Right renal cortex interstitium (tissue), 3 donors: ENCODE data around the gene PRKAR1B. TPM values are rescaled to one million over a fixed set of nuclear protein-coding genes. Genes with fewer than 3 reads are reported as not detected.
"Not testable (repeated sequence)": the region's sequence is repeated elsewhere in the genome, so short reads cannot be mapped to it uniquely, and the experiment has no call there.

Source experiments
- DNase-seq, 3 donors: peaks; one replicate each; pipeline ENCODE4 v3.0.0-alpha.2; 2013; ENCODE audit warnings: low read depth in 3 of 3, low spot score in 2 of 3
- polyA plus RNA-seq, 3 donors: library from polyadenylated mRNA; unstranded; fragments of 120-200 nt; gene quantifications; one replicate each; pipeline ENCODE4 v1.2.1, GENCODE V29; 2013; ENCODE audit not compliant: insufficient read length in 3 of 3

Gene PRKAR1B
- polyA plus RNA-seq, 3 donors = 34.9 to 40.7 (median 38.4) TPM

DNA sequence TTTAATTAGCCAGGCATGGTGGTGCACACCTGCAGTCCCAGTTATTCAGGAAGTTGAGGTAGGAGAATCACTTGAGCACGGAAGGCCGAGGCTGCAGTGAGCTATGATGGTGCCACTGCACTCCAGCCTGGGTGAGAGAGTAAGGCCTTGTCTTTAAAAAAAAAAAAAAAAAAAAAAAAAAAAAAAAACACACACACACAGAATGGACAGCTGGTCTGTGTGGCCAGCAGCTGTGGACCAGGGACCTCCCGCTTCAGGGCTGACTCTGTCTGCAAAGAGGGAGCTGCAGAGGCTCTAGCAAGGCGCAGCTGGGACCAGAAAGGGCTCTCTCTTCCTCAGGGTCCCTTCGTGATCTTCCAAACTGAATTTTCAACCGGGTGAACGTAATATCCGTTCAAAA lies 54.2 kb downstream of the PRKAR1B start:
- DNase-seq = no peak

DNA sequence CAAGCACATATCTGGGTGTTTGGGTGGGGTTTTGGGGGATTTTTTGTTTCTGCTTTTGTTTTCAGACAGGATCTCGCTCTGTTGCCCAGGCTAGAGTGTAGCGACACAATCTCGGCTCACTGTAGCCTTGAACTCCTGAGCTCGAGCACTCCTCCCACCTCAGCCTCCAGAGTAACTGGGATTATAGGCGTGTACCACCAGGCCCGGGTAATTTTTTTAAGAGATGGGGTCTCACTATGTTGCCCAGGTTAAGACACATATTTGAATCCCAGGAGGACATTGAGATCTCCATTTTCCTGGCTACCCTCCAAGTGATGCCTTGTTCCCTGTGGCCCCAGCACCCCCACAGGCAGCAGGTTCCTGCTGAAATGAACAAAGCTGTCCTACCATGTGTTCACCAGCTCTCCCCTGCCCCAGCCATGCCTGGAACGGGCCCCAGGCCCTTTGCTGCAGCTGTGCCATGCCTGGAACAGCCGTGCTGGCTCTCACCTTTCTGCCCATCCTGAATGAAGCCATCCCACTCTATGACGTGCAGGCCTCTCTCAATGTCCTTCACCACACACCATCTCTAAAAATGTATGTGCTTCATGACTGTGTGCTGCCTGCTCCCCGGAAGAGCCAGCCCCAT lies 55.6 kb downstream of the PRKAR1B start:
- DNase-seq = no peak

DNA sequence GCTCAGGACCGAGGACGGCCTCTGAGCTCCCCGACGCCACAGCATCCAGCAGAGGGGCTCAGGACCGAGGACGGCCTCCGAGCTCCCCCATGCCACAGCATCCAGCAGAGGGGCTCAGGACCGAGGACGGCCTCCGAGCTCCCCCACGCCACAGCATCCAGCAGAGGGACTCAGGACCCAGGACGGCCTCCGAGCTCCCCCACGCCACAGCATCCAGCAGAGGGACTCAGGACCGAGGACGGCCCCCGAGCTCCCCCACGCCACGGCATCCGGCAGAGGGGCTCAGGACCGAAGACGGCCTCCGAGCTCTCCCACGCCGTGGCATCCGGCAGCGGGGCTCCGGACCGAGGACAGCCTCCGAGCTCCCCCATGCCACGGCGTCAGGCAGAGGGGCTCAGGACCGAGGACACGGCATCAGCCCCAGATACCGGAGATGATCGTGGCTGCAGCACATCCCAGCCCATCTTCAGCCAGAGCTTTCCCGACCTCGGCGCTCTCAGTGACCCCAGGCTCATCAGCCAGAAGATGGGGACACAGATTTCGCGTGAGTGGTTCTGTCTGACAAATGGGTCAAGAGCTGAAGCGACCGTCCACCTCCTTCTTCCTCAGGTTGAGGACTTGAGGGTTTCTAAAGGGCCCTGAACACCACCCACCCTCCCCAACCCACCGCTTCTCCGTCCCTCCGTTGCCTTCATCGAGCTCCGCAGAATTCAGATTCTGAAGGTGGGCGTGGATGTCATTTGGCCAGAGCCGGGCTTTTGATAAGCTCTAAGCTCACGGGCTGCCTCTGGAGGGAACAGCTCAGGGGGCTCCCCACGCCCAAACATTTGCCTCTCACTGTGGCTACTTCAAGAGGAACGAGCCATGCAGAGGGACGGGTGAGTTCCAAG lies 56.3 kb downstream of the PRKAR1B start:
- DNase-seq = no peak

DNA sequence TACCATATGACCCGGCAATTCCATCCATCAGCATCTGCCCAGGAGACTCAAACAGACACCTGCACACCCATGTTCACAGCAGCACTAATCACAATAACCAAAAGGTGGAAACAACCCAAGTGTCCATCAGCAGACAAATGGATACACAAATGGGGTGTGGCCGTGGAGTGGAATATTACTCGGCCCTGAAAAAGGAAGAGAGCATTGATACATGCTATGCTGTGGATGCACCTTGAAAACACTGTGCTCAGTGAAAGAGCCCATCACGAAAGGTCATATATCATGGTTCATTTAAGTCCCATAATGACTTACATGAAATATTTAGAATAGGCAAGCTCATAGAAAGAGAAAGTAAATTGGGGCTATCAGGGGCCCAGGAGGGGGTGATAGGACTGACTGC lies 58.1 kb downstream of the PRKAR1B start:
- DNase-seq = no peak

DNA sequence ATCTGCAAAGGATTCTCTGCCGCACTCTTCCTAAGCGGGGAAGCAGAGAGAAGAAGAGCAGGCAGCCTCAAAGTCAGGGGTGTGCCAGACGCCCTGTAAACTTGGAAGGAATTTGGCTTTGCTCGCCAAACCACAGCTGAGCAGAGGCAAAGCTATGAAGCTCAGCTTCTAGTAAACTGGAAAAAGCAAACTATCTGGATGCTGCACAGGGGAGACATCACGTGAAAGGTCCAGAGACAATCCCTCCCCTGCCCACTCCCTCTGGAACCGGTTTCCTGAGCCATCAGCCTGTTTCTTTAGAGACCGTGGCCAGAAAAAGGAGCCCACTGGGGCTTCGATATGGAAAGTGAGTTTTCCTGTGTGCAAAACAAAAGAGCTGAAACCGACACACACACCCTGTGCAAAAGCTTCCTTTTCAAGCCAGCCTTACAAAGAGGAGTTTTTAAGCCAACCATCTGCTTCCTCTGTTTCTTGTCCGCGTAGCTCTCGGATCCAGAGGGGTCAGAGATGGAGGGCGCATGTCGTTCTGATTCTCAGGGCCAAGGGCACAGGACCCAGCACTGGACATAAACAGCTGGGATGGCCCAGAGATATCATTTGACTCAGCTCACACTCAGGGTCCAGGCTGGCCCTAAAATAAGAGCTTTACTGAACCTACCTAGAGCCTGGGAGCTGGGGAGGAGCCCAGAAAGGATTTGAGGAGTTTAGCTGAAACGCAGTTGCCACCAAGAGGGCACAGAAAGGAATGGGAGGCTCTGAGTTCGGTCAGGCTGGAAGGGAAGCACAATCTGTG lies 58.7 kb downstream of the PRKAR1B start:
- DNase-seq = no peak

DNA sequence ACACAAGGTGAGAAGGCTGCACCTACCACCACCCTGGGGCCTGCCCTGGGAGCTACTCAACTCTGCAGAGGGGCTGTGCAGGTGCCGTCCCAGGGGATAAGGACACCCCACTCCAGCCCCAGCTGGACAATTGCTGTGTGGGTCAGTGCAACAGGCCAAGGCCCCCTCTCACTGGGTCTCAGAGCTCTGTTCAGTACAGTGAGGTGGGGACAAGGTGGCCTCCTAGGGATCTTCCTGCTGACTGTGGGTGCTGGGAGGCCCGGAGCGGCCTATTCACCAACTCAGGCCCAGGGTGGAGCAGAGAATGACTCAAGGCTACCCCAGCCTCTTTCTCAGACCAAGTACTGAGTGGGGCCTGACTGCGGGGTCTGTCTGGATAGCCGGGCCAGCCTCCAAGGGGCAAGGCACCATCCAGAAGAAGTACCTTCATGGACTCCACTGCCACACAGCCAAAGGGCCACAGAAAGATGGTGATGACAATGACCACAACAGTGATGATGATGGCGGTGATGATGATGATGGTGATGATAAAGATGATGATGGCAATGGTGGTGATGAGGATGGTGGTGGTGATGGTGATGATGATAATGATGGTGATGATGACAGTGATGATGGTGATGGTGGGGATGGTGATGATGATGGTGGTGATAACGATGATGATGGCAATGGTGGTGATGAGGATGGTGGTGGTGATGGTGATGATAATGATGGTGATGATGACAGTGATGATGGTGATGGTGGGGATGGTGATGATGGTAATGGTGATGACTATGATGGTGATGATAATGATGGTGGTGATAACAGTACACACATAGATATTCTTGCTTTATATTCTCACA lies 60.4 kb downstream of the PRKAR1B start:
- no peak for DNase-seq

DNA sequence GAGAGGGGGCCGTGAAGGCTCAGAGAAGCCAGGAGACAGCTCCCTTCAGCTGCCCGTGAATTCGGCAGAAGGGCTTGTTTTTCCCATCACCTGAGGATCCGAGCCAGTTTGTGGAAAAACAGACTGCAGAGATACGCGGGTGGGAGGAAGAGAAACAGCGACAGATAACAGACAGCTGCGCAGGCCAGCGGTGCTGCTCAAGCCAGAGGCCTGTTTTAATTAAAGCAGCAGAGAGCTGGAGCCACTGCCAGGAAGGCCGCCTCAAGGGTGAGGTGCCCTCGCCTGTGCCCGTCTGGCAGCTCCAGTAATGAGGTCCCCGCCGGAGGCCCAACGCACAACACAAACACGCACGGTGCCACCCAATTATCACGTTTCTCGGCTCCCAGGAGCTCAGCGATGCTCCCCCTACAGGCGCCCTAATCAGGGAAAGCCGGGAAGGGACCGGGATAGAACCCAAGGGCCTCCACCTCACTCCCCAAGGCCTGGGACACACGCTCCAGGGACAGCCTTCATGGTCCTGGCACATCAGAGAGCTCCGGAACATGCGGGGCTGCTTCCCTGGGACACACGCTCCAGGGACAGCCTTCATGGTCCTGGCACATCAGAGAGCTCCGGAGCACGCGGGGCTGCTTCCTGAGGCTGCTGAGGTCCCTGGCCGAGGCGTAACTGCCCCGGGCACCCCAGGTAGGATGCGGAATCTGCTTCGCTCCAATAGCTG lies 61.2 kb downstream of the PRKAR1B start:
- DNase-seq = no peak

DNA sequence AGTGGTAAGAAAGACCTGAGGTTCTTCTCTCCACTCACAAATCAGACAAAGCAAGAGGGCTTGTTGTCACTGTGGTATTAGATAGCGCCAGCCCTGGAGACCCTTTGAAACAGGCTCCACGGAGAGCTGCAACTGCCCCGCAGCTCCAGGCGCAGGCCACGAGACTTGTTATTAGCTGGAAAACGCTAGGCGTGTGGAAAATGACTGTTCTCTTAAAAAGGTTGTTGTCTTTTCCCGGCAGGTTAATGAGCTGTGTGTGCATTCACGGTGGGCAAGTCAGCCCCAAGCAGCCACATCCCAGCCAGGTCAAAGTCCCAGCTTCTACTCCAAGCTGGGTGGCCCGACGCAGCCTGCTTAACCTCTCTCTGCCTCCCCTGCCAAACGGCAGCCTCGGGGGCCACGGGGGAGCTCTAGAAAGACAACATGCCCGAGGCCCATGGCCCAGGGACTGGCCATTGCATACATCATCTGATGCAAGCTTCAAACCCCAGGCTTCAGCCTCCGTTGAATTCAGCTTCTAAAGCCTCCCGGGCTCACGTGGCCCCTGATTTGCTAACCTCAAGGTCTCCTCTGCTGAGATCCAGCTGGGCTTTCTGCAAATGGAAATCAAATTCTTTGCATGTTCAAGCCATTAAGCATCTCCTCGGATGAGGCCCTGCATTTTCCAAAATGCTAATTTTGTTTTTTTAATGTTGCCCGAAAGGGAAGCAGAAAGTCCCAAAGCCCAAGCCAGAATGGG lies 61.9 kb downstream of the PRKAR1B start:
- DNase-seq = peak; percentile 38 to 49 (median 39)

DNA sequence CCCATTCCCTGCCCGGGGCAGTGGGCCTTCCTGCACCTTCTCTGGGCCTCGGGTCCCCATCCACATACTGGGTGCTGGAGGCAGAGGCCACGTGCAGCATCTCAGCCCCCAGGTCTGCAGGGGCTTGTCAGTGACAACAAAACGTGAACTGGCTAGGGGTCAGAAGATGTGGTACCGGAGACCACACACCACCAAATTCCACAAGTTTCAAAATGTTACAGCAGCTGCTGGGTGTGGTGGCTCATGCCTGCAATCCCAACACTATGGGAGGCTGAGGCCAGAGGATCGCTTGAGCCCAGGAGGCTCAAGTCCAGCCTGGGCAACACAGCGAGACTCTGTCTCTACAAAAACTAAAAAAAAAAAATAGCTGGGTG lies 62.7 kb downstream of the PRKAR1B start:
- DNase-seq = no peak

DNA sequence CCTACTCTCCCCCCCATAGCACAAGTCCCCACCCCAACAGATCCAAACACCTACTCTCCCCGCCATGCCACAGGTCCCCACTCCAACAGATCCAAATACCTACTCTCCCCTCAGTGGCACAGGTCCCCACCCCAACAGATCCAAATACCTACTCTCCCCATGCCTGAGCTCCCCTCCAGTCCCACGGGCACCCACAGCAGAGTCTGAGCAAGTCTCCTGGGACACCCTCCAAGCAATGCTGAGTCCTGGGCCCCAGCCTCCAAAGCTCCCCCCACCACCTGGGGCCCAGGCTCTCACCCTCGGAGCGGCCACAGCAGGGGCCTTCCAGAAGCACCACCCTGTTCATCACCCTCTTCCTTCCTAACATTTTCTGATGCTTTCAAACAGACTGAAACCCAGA lies 64.5 kb downstream of the PRKAR1B start:
- DNase-seq = no peak

DNA sequence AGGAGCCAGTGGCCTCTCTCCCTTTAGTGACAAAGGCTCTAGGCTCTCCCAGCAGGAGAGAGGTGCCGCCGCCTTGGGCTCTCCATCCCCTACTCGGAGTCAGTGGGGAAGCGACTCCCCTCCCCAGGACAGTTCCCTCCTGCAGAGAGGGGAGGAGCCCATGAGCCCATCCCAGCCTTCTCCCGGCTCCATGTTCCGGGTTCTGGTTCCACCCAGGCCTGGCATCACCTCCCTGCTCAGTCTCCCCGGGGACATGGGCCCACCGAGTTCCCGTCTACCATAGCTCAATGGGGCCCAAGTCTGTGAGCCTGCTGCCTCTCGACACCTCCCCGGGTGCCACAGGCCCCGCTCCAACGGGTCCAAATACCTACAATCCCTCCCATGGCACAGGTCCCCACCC lies 67.1 kb downstream of the PRKAR1B start:
- no peak for DNase-seq

DNA sequence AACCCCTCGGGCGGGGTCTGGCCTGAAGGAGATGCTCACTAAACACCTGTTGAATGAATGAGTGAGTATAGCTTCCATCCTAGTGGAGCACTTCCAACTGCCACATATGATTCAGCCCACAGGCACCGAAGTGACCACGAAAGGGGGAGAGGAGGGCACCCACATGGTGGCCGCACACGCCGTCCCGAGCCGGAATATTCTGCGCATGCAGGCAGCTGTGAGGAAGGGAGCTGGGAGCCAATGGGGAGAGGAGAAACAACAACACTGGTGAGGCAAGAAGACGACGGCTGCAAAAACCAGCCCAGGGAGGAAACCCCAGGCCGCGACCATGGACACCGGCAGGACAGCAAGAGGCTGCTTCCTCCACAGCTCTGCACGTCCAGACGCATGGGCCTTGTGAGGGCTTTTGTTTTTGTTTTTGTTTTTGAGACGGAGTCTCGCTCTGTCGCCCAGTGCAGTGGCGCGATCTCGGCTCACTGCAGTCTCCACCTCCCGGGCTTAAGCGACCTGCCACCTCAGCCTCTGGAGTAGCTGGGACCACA lies 67.7 kb downstream of the PRKAR1B start:
- no peak for DNase-seq

DNA sequence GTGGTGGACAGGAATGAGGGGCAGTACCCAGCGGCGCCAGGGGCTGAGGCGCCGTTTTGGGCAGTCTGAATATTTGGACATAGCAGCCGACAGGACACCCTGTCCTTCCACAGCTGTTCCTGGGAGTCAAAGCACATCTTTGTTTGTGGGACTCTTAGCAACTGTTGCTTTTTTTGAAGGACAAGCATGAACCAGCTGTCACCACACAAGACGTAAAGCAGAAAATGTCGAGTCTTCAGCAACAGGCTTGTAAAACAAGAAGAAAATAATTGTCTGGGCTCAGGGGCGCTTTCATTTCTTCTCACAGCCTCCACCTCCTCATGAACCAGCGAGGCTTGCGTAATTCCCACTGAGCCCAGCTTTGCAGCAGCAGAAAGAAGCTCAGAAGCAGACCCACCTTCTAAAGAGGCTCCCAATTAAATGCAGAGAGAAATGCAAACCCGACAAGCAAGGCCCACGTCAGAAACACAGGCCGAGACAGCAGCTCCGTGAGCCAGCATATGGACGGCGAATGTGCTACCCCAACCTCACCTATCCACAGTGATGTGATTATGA lies 69.4 kb downstream of the PRKAR1B start:
- peak in 2 of 3 donors; percentile 20 to 44 for DNase-seq

DNA sequence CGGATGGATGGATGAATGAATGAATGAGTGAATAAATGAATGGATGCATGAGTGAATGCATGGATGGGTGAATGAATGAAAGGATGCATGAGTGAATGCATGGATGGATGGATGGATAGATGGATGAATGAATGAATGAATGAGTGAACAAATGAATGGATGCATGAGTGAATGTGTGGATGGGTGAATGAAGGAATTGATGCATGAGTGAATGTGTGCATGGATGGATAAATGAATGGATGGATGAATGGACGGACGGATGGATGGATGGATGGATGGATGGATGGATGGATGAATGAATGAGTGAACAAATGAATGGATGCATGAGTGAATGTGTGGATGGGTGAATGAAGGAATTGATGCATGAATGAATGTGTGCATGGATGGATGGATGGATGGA lies 70.1 kb downstream of the PRKAR1B start:
- DNase-seq = not testable (repeated sequence)

DNA sequence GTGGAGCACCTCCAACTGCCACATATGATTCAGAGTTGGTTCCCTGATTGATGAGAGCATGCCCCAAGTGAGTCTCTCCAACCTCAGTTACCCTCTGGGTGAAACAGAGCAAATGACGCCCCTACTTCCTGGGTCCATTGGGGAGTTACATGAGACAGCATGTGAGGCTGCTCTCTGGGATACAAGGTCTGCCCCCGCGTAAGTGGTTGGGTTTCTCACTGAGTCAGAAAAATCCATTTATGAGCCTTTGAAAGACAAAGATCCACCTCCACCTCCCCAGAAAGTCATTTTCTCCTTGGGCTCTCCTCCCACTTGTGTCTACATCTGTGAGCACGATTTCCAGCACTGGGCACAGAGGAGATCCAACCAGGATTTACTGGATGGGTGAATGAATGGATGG lies 71.3 kb downstream of the PRKAR1B start:
- no peak for DNase-seq

DNA sequence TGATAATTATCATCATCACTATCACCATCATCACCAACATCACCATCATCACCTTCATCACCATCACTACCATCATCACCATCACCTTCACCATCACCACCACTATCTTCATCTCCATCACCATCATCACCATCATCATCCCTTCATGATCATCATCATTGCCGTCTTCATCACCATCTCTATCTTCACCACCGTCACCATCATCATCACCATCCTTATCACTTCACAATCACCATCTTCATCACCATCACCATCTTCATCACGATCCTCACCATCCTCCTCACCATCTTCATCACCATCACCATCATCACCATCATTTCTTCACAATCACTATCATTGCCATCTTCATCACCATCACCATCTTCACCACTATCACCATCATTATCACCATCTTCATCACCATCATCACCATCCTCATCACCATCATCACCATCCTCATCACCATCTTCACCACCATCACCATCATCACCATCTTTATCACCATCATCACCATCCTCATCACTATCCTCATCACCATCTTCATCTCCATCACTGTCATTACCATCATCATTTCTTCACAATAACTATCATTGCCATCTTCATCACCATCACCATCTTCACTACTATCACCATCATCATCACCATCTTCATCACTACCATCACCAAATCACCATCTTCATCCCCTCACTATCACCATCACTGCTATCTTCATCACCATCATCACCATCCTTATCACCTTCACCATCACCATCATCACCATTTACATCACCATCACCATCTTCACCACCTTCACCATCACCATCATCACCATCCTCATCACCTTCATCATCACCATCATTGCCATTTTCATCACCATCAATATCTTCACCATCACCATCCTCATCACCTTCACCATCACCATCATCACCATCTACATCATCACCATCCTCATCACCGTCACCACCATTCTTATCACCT lies 73.0 kb downstream of the PRKAR1B start:
- no peak for DNase-seq

DNA sequence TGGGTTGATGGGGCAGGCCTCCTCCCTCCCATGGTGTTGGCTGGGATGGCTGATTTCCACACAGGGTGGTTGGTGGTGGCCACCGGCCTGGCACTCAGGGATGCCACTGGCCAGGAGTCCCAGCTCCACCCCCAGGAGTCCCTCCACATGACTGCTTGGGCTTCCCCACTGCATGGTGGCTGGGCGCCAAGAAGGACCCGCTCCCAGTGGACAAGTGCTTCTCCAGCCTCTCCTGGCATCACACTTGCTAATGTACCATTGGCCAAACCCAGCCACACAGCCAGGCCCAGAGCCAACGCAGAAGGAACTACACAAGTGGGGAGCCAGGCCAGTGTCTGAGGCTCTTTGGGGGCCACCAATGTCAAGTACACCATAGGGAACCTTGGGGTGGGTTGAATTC lies 74.2 kb downstream of the PRKAR1B start:
- no peak for DNase-seq

DNA sequence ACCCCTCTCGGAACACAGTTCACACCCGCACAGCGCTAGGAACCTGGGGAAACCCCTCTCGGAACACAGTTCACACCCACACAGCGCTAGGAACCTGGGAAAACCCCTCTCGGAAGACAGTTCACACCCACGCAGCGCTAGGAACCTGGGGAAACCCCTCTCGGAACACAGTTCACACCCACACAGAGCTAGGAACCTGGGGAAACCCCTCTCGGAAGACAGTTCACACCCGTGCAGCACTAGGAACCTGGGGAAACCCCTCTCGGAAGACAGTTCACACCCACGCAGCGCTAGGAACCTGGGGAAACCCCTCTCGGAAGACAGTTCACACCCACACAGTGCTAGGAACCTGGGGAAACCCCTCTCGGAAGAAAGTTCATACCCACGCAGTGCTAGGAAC lies 74.9 kb downstream of the PRKAR1B start:
- DNase-seq = not testable (repeated sequence)
